ENCODE data around the gene ICAM4.
"Not testable (repeated sequence)": the region's sequence is repeated elsewhere in the genome, so short reads cannot be mapped to it uniquely, and the experiment has no call there.

The ICAM4 gene

DNA sequence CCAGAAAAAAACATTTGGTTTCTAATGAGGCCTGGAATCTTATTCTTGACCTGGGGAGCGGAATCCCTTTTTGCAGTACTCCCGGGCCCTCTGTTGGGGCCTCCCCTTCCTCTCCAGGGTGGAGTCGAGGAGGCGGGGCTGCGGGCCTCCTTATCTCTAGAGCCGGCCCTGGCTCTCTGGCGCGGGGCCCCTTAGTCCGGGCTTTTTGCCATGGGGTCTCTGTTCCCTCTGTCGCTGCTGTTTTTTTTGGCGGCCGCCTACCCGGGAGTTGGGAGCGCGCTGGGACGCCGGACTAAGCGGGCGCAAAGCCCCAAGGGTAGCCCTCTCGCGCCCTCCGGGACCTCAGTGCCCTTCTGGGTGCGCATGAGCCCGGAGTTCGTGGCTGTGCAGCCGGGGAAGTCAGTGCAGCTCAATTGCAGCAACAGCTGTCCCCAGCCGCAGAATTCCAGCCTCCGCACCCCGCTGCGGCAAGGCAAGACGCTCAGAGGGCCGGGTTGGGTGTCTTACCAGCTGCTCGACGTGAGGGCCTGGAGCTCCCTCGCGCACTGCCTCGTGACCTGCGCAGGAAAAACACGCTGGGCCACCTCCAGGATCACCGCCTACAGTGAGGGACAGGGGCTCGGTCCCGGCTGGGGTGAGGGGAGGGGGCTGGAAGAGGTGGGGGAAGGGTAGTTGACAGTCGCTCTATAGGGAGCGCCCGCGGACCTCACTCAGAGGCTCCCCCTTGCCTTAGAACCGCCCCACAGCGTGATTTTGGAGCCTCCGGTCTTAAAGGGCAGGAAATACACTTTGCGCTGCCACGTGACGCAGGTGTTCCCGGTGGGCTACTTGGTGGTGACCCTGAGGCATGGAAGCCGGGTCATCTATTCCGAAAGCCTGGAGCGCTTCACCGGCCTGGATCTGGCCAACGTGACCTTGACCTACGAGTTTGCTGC, at the start of gene ICAM4:
Gene ICAM4, plus strand, starts transcription at position 153 of the 935 bp plus-strand sequence. Its CDS starts 58 bp downstream, at position 211.
- DNase-seq (ENCODE audit: low read depth in 2 of 2), result no peak

DNA sequence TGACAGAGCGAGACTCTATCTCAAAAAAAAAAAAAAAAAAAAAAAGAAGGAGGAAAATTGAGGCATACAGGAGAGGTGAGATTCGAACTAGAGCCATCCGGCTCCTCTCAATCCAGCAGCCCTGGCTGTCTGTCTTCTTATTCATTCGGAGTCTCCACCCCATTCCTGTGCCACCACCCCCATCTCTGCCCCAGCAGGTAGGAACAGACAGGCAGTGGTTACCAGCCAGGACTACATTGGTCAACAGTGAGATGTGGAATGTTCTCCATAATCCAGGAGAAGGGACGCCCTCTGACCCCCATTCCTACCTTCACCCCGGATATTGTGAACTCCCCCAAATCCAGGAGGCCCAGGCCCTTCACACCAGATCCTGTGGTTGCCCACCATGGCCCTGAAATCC, 49.1 kb upstream of the ICAM4 start:
- DNase-seq (ENCODE audit: low read depth in 2 of 2), result no peak

DNA sequence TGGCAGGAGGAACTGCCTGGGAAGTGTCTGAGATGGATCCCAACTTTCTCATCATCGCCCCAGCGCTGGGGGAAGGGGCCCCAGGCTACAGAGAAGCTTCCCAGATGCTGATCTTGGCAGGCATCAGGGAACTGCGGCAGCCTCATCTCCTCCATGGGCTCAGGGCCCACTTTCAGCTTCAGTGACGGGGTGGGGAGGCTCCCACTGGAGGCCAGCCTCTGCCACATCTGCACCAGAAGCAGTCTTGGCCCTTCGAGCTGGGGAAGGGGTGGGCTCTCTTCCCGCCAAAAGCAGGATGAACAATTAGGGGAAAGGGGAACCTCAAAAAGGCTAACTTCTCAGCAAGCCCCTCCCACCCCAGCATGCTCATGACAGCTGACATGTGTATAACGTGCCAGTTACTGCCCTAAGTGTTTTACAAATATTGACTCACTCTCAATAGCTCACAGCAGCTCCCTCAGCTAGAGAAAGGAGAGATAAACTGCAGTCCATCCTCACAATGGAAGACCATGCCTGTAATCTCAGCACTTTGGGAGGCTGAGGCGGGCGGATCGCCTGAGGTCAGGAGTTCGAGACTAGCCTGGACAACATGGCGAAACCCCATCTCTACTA, 48.5 kb upstream of the ICAM4 start:
- no peak for DNase-seq (ENCODE audit: low read depth in 2 of 2)

- DNase-seq (ENCODE audit: low read depth in 2 of 2), result not testable (repeated sequence)
Measured at GRCh38 chr19:10241826-10242449, 44.8 kb upstream of the ICAM4 start.

GRCh38 chr19:10243606-10244005, 43.1 kb upstream of the ICAM4 start:
- DNase-seq (ENCODE audit: low read depth in 2 of 2), result no peak

DNA sequence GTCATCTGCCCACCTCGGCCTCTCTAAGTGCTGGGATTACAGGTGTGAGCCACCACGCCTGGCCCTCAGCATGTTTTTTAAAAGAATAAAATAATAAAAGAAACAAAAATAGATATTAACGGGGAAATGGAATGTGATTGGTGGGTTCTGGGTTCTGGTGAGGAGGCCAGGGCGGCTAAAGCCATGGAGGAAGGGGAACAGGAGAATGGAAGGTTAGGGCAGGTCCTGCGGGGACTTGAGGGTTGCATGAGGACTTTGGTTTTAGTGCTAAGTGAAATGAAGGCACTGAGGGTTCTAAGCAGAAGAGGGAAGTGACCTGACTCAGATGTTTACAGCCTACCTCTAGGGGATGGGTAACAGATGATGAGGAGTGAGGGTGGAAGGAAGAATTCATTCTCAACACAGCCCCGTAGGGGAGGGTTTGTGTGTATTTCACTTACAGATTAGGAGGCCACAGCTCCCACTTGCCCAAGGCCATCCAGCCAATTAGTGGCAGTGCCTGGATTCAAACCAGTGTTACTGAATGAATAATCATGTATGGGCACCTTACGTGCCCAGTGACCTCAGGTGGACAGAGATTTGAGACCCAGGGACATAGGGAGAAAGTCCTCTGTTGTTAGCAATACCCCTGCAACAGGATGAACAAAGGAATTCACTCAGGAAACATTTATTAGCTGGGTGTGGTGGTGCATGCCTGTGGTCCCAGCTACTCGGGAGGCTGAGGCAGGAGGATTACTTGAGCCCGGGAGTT, 41.4 kb upstream of the ICAM4 start:
- no peak for DNase-seq (ENCODE audit: low read depth in 2 of 2)

- no peak for DNase-seq (ENCODE audit: low read depth in 2 of 2)
Measured at GRCh38 chr19:10246511-10246910, 40.2 kb upstream of the ICAM4 start.

DNA sequence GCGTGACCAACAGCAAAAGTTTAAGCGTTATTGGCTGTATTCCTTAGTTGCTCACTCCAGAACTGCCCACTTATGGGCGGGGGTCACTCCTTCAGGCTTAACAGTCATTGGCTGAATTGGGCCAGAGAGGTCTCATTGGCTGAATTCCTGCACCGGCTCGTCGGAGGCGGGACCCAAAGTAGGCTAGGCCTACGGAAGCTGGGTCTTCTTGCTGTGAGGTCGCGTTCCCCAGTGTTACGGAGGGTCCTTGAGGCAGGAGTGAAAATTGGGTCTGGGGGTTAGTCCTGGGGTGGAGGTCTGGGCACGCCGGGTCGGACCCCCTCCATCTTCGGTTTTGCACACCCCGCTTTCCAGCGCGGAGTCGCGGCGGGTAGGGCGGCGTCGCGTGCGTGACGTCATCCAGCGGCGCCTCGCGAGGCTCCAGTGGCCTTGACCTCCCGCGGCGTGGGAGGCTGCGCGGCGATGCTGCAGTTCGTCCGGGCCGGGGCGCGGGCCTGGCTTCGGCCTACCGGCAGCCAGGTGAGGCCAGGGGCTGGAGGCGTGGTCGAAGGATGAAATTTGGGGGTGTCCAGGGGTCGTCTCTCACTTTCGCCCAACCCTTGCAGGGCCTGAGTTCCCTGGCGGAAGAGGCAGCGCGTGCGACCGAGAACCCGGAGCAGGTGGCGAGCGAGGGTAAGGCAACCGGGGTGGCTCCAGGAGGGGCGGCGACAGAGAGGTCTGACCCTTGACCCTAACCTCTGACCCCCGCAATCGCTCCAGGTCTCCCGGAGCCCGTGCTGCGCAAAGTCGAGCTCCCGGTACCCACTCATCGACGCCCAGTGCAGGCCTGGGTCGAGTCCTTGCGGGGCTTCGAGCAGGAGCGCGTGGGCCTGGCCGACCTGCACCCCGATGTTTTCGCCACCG, 34.7 kb upstream of the ICAM4 start, which contains the start of gene MRPL4:
Gene MRPL4, plus strand, starts transcription at position 423 of the 903 bp plus-strand sequence. Its CDS starts 40 bp downstream, at position 463.
- DNase-seq (ENCODE audit: low read depth in 2 of 2), result peak; percentile 80 to 87

DNA sequence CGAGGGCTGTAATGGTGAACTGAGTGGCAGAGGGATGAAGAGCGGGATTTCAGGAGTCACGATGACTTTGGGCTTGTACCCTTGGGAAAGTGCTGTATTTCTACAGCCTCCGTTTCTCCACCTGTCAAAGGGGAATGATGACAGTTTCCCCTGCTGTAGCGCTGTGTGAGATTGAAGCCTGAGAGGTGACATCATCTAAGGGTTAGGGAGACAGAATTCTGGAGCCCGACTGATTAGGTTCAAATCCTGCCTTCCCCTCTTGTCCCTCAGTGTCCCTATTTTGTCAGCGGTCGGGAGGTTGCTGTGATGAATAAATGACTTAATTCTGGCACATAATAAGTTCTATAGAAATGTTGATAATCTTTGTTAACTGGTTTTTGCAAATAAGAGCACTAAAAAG, 34.0 kb upstream of the ICAM4 start:
- no peak for DNase-seq (ENCODE audit: low read depth in 2 of 2)

GRCh38 chr19:10254244-10254643, 32.5 kb upstream of the ICAM4 start:
- no peak for DNase-seq (ENCODE audit: low read depth in 2 of 2)

GRCh38 chr19:10255358-10255757, 31.4 kb upstream of the ICAM4 start:
- no peak for DNase-seq (ENCODE audit: low read depth in 2 of 2)

GRCh38 chr19:10256551-10256950, 30.2 kb upstream of the ICAM4 start:
- DNase-seq (ENCODE audit: low read depth in 2 of 2), result no peak

DNA sequence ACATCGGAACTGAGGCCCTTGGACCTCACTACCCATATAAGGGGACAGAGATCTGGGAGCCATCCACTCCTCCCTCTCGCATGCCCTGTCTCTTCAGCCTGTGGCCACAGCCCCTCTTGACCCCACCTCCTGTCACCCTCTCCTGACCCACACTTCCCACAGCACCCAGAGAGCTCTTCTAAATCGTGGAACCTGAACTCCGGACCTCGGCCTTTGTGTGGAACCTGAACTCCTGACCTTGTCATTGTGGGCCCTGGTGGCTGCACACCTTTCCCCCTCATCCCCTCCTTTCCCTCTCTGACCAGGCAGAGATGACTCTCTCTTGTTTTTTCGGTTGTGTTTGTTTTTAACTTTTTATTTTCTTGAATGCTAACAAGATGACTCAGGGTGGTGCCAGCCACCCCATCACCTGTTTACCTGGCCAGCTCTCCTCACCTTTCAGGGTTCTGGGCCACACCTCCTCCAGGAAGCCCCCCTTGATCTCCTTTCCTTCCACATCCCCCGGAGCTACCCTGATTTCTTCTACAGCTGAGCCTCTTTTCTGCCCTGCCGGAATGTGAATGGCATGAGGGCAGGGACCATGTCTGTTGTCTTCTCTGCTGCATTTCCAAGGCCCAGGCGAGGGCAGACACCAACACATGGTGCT, 29.7 kb upstream of the ICAM4 start:
- DNase-seq (ENCODE audit: low read depth in 2 of 2), result no peak

DNA sequence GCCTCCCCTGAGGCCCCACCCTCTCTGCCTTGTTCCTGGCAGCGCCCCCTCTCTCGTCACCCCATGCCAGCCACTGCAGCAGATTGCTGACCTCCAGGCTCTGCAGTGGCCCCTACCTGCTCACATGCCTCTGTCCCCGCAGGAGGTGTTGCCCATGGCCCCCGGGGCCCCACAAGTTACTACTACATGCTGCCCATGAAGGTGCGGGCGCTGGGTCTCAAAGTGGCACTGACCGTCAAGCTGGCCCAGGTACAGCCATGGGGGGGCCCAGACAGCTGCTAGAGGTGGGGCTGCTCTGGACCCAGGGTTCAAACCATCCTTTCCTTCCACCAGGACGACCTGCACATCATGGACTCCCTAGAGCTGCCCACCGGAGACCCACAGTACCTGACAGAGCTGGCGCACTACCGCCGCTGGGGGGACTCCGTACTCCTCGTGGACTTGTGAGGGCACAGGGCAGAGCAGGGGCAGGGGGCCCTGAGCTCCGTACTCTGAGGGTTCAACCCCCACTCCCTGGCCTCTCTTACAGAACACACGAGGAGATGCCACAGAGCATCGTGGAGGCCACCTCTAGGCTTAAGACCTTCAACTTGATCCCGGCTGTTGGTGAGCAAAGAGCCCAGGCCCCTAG, 28.6 kb upstream of the ICAM4 start:
- DNase-seq (ENCODE audit: low read depth in 2 of 2), result no peak

DNA sequence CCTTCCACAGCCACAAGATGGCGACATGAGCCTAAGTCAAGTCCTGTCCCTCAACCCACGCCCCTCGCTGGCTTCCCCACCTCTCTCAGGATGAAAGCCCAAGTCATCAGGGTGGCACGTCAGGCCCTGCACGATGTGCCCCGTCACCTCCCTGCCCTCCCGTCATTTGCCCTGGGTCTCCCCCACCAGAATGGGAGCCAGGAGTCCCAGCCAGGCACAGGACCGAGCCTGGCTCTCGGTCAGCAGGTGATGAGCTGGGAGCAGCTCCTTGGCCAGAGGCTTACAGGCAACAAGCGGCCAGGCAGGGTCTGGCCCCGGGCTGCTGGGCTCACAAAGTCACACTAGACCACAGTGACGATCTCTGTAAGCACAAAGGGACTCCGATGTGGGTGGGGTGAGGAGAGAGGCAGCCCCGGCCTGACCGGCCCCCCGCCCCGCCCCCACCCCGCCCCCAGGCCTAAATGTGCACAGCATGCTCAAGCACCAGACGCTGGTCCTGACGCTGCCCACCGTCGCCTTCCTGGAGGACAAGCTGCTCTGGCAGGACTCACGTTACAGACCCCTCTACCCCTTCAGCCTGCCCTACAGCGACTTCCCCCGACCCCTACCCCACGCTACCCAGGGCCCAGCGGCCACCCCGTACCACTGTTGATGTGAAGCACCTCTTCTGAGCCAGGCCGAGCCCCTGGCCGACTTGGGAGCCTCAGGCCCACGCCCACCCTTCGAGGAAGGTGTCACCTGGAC, 27.4 kb upstream of the ICAM4 start:
- DNase-seq (ENCODE audit: low read depth in 2 of 2), result peak; percentile 67 to 76

- no peak for DNase-seq (ENCODE audit: low read depth in 2 of 2)
Measured at GRCh38 chr19:10260141-10260584, 26.6 kb upstream of the ICAM4 start.

DNA sequence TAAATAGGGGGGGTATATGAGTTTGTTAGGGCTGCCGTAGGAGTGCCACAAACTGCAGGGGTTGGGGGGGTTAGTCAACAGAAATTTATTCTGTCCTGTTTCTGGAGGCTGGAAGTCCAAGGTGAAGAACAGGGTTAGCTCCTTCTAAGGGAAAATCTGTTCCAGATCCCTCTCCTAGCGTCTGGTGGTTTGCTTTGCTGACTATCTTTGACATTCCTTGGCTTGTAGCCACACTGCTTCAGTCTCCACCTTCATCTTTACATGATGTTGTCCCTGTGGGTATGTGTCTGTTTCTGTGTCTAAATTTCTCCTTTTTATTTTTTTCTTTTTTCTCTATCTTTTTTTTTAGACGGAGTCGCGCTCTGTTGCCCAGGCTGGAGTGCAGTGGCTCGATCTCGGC, 24.0 kb upstream of the ICAM4 start:
- DNase-seq (ENCODE audit: low read depth in 2 of 2), result no peak

GRCh38 chr19:10266706-10267105, 20.0 kb upstream of the ICAM4 start:
- no peak for DNase-seq (ENCODE audit: low read depth in 2 of 2)

GRCh38 chr19:10268071-10268470, 18.7 kb upstream of the ICAM4 start:
- DNase-seq (ENCODE audit: low read depth in 2 of 2), result no peak

Measured in stimulated activated CD8-positive, alpha-beta memory T cell treated with anti-CD3 and anti-CD28 coated beads, Interleukin-7, amount 100 ng/mL, for 1 hour (primary cell).